Effector memory CD8-positive, alpha-beta T cell (primary cell): ENCODE results near the gene USP12.
"Not testable (repeated sequence)": the region's sequence is repeated elsewhere in the genome, so short reads cannot be mapped to it uniquely, and the experiment has no call there.

Experiments
- ATAC-seq: fragments of 150-1000 bp; cut with Tn5 transposase; replicated peaks from 2 replicates; pipeline ENCODE4 v1.10.0; 2021; ENCODE audit warnings: mild to moderate bottlenecking, moderate library complexity
- DNase-seq, 3 experiments: peaks; one replicate each; pipeline ENCODE4 v3.0.0; 2021
- H3K27ac Mint-ChIP-seq, 2 donors: one replicate each; pipeline ENCODE4 v1.8.0; 2022; ENCODE audit warnings: mild to moderate bottlenecking in 2 of 2, mixed read lengths in 2 of 2, moderate library complexity in 2 of 2
- H3K27me3 Mint-ChIP-seq, 2 donors: one replicate each; pipeline ENCODE4 v1.8.0; 2022; ENCODE audit warnings: mixed read lengths in 2 of 2
- H3K36me3 Mint-ChIP-seq: one replicate; pipeline ENCODE4 v1.8.0; 2022; ENCODE audit warnings: mild to moderate bottlenecking, moderate library complexity, mixed read lengths; ENCODE audit not compliant: insufficient read depth
- H3K4me1 Mint-ChIP-seq, 2 donors: one replicate each; pipeline ENCODE4 v1.8.0; 2022; ENCODE audit warnings: low read depth in 2 of 2, mixed read lengths in 2 of 2
- H3K4me3 Mint-ChIP-seq, 2 donors: one replicate each; pipeline ENCODE4 v1.8.0; 2022; ENCODE audit warnings: mild to moderate bottlenecking in 2 of 2, mixed read lengths in 2 of 2, moderate library complexity in 2 of 2
- H3K9me3 Mint-ChIP-seq, 2 donors: one replicate each; pipeline ENCODE4 v1.8.0; 2022; ENCODE audit warnings: mixed read lengths in 2 of 2

The USP12 gene

GRCh38 chr13:27159806-27160563 lies 11.6 kb downstream of the USP12 start:
- peak overlapping the region in 1 of 2 donors; percentile 20 for H3K4me3 Mint-ChIP-seq
- H3K4me1 Mint-ChIP-seq: peaks cover 41 to 51% of the 10 kb centered on the region in 2 donors
- H3K27ac Mint-ChIP-seq: peak overlapping the region in 1 of 2 donors; percentile 64
- ATAC-seq (no peak), DNase-seq (no peak)
- no peaks in the 10 kb centered on the region for H3K9me3 Mint-ChIP-seq
- no peaks in the 10 kb centered on the region for H3K27me3 Mint-ChIP-seq
- peaks cover 5% of the 10 kb centered on the region for H3K36me3 Mint-ChIP-seq

GRCh38 chr13:27158335-27158734 lies 13.3 kb downstream of the USP12 start:
- Mint-ChIP-seq H3K27me3 (no peaks in the 10 kb centered on the region), H3K27ac (no peak overlapping the region), H3K9me3 (no peaks in the 10 kb centered on the region), H3K36me3 (peaks cover 5% of the 10 kb centered on the region), H3K4me1 (peaks cover 35 to 50% of the 10 kb centered on the region in 2 donors), H3K4me3 (no peak overlapping the region)
- no peak for ATAC-seq
- DNase-seq: no peak

- ATAC-seq (no peak), DNase-seq (no peak)
- Mint-ChIP-seq H3K4me3 (no peak overlapping the region), H3K36me3 (no peaks in the 10 kb centered on the region), H3K27ac (peak overlapping the region in 1 of 2 donors; percentile 9), H3K4me1 (peaks cover 37 to 55% of the 10 kb centered on the region in 2 donors), H3K27me3 (no peaks in the 10 kb centered on the region), H3K9me3 (no peaks in the 10 kb centered on the region)
These were observed 19.6 kb downstream of the USP12 start for GRCh38 chr13:27151798-27152599.

- Mint-ChIP-seq H3K36me3 (no peaks in the 10 kb centered on the region), H3K27ac (peak overlapping the region in 1 of 2 donors; percentile 23), H3K4me1 (peaks cover 35 to 74% of the 10 kb centered on the region in 2 donors), H3K27me3 (no peaks in the 10 kb centered on the region), H3K4me3 (no peak overlapping the region), H3K9me3 (no peaks in the 10 kb centered on the region)
- no peak for DNase-seq
- ATAC-seq: no peak
These were observed 21.9 kb downstream of the USP12 start for GRCh38 chr13:27149702-27150101.

GRCh38 chr13:27148900-27149299 lies 22.7 kb downstream of the USP12 start:
- DNase-seq (no peak), ATAC-seq (no peak)
- Mint-ChIP-seq H3K9me3 (no peaks in the 10 kb centered on the region), H3K36me3 (no peaks in the 10 kb centered on the region), H3K4me3 (no peak overlapping the region), H3K27ac (no peak overlapping the region), H3K27me3 (no peaks in the 10 kb centered on the region), H3K4me1 (peaks cover 34 to 71% of the 10 kb centered on the region in 2 donors)

GRCh38 chr13:27147530-27148170 lies 24.0 kb downstream of the USP12 start:
- Mint-ChIP-seq H3K27me3 (no peaks in the 10 kb centered on the region), H3K27ac (peak overlapping the region in 1 of 2 donors; percentile 26), H3K4me3 (no peak overlapping the region), H3K4me1 (peaks cover 34 to 70% of the 10 kb centered on the region in 2 donors), H3K9me3 (no peaks in the 10 kb centered on the region), H3K36me3 (no peaks in the 10 kb centered on the region)
- ATAC-seq (peak; percentile 65), DNase-seq (no peak)

- Mint-ChIP-seq H3K9me3 (no peaks in the 10 kb centered on the region), H3K36me3 (peaks cover 3% of the 10 kb centered on the region), H3K4me3 (no peak overlapping the region), H3K4me1 (peaks cover 8 to 45% of the 10 kb centered on the region in 2 donors), H3K27ac (peak overlapping the region in 1 of 2 donors; percentile 46), H3K27me3 (no peaks in the 10 kb centered on the region)
- no peak for ATAC-seq
- DNase-seq: no peak
These were observed 29.9 kb downstream of the USP12 start for GRCh38 chr13:27141746-27142145.

- H3K4me1 Mint-ChIP-seq: peaks cover 5 to 39% of the 10 kb centered on the region in 2 donors
- not testable (repeated sequence) for H3K36me3 Mint-ChIP-seq, ATAC-seq
These were observed 30.5 kb downstream of the USP12 start for GRCh38 chr13:27141159-27141558.

GRCh38 chr13:27140060-27140459 lies 31.6 kb downstream of the USP12 start:
- no peak for ATAC-seq
- Mint-ChIP-seq H3K4me1 (peaks cover 5 to 35% of the 10 kb centered on the region in 2 donors), H3K27ac (no peak overlapping the region)

More at GRCh38 chr13:27141159-27141558, 30.5 kb downstream of the USP12 start:
- not testable (repeated sequence) for H3K4me3 Mint-ChIP-seq, H3K27ac Mint-ChIP-seq, DNase-seq, H3K27me3 Mint-ChIP-seq, H3K9me3 Mint-ChIP-seq

GRCh38 chr13:27139565-27139964 lies 32.0 kb downstream of the USP12 start:
- peaks cover 5 to 30% of the 10 kb centered on the region in 2 donors for H3K4me1 Mint-ChIP-seq
- H3K27ac Mint-ChIP-seq: no peak overlapping the region
- H3K36me3 Mint-ChIP-seq: peaks cover 3% of the 10 kb centered on the region
- no peak overlapping the region for H3K4me3 Mint-ChIP-seq
- H3K27me3 Mint-ChIP-seq: no peaks in the 10 kb centered on the region
- ATAC-seq (no peak), DNase-seq (no peak)
- H3K9me3 Mint-ChIP-seq: no peaks in the 10 kb centered on the region

More at GRCh38 chr13:27140060-27140459, 31.6 kb downstream of the USP12 start:
- no peak overlapping the region for H3K4me3 Mint-ChIP-seq
- no peaks in the 10 kb centered on the region for H3K9me3 Mint-ChIP-seq
- no peak for DNase-seq
- no peaks in the 10 kb centered on the region for H3K27me3 Mint-ChIP-seq
- H3K36me3 Mint-ChIP-seq: peaks cover 3% of the 10 kb centered on the region

GRCh38 chr13:27138457-27139093 lies 33.0 kb downstream of the USP12 start:
- H3K27ac Mint-ChIP-seq: no peak overlapping the region
- ATAC-seq: no peak
- DNase-seq: no peak
- H3K27me3 Mint-ChIP-seq: no peaks in the 10 kb centered on the region
- peaks cover 3% of the 10 kb centered on the region for H3K36me3 Mint-ChIP-seq
- H3K9me3 Mint-ChIP-seq: no peaks in the 10 kb centered on the region
- H3K4me1 Mint-ChIP-seq: peaks cover 3 to 31% of the 10 kb centered on the region in 2 donors
- H3K4me3 Mint-ChIP-seq: no peak overlapping the region

GRCh38 chr13:27137759-27138158 lies 33.9 kb downstream of the USP12 start:
- Mint-ChIP-seq H3K36me3 (peaks cover 3% of the 10 kb centered on the region), H3K27ac (no peak overlapping the region), H3K4me3 (no peak overlapping the region), H3K4me1 (peaks cover 7 to 35% of the 10 kb centered on the region in 2 donors), H3K27me3 (no peaks in the 10 kb centered on the region), H3K9me3 (no peaks in the 10 kb centered on the region)
- ATAC-seq (no peak), DNase-seq (no peak)

GRCh38 chr13:27135023-27135422 lies 36.6 kb downstream of the USP12 start:
- H3K36me3 Mint-ChIP-seq: peaks cover 7% of the 10 kb centered on the region
- DNase-seq (no peak), ATAC-seq (no peak)
- H3K27me3 Mint-ChIP-seq: no peaks in the 10 kb centered on the region
- H3K27ac Mint-ChIP-seq: no peak overlapping the region
- H3K9me3 Mint-ChIP-seq: no peaks in the 10 kb centered on the region
- peaks cover 27 to 55% of the 10 kb centered on the region in 2 donors for H3K4me1 Mint-ChIP-seq
- no peak overlapping the region for H3K4me3 Mint-ChIP-seq
